Measurements from ENCODE around the gene ADCY3. TPM values are rescaled to one million over a fixed set of nuclear protein-coding genes. Genes with fewer than 3 reads are reported as not detected.

The ADCY3 gene
- total RNA-seq (10 to 100 TPM; 21.4 to 35.6 (median 32.8) TPM), total RNA-seq (16.5 to 82.3 (median 28.1) reads per million in 29 experiments)
- 25.5 TPM for total RNA-seq (2013)

- under 1% methylated on average over 98 of the region's 103 CpGs for WGBS (ENCODE audit: insufficient coverage)
- CTCF ChIA-PET = interaction anchor here (0.5 to 0.7 kb wide), 2 partner anchors 931 to 1339 kb away, joined by 3 to 6 read pairs; no protein-coding TSS in a partner anchor
- no peaks in the 10 kb centered on the region for H3K27me3 Mint-ChIP-seq
Measured at GRCh38 chr2:24920098-24920808, at the start of gene ADCY3. Gene ADCY3 (minus strand): TSS chr2:24920237. CDS start chr2:24918987, 1,250 bp downstream.

DNA sequence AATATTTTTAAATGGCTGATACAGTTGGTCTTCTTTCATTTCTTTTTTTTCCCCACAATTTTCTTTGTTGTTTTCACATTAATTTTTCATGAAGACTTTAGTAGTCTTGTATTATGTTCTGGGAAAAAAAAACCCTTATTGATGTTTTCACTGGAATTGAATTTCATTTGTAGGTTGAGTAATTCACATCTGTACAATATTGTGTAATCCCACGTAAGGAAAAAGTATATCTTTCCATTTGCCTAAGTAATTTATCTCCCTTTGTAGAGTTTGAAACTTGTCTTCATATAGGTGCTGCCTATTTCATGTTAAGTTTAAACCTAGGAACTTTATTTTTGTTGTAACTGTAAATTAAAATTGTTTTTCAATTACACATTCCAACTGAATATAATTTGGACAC lies 49.7 kb upstream of the ADCY3 start:
- H3K27me3 ChIP-seq (replicated peaks in 1 of 2; ENCODE audit: control insufficient read depth in 2 of 2, extremely low read depth in 1 of 2, insufficient read depth in 2 of 2, low read length in 1 of 2) = no peaks in the 10 kb centered on the region
- no peak for DNase-seq
- no peaks in the 10 kb centered on the region for H3K9me3 ChIP-seq
- H3K27ac Mint-ChIP-seq = no peak overlapping the region
- no peaks in the 10 kb centered on the region for H3K9me3 Mint-ChIP-seq
- ATAC-seq (replicated peaks in 1 of 4) = no peak
- H3K4me3 ChIP-seq (ENCODE audit: control insufficient read depth in 1 of 2, extremely low read depth in 1 of 2, low read length in 1 of 2) = no peak overlapping the region
- CTCF ChIA-PET = interaction anchor here in 1 of 2 donors (0.7 kb wide), 1 partner anchor 49 kb away, joined by 3 read pairs; no protein-coding TSS in a partner anchor
- POLR2A ChIA-PET = interaction anchor here in 1 of 2 donors (0.6 kb wide), 1 partner anchor 11 kb away, joined by 6 read pairs; no protein-coding TSS in a partner anchor
- no peak overlapping the region for H3K27ac ChIP-seq (ENCODE audit: low read length)
- peaks cover 18 to 24% (median 22%) of the 10 kb centered on the region in 3 donors for H3K4me1 Mint-ChIP-seq
- H3K36me3 ChIP-seq (ENCODE audit: control insufficient read depth in 2 of 2, extremely low read depth in 1 of 2, insufficient read depth in 1 of 2, low read length in 1 of 2) = peaks cover 0 to 12% of the 10 kb centered on the region in 2 donors
- no peaks in the 10 kb centered on the region for H3K27me3 Mint-ChIP-seq
- peaks cover 15 to 17% of the 10 kb centered on the region in 2 experiments for H3K4me1 ChIP-seq (ENCODE audit: control insufficient read depth in 1 of 2, extremely low read depth in 1 of 2, insufficient read depth in 2 of 2, low read length in 2 of 2)
- H3K4me3 Mint-ChIP-seq = no peak overlapping the region
- H3K36me3 Mint-ChIP-seq = peaks cover 19% of the 10 kb centered on the region
- no CpG with 5 or more reads among the region's 1 CpG for WGBS (ENCODE audit: insufficient coverage)

More at GRCh38 chr2:24920098-24920808, at the start of gene ADCY3:
- Mint-ChIP-seq H3K36me3 (no peaks in the 10 kb centered on the region), H3K27ac (peak within 1 kb of the TSS; percentile 76 to 82), H3K4me3 (peak within 1 kb of the TSS; percentile 82 to 88 (median 86)), H3K9me3 (no peaks in the 10 kb centered on the region), H3K4me1 (peaks cover 28 to 42% (median 37%) of the 10 kb centered on the region in 3 donors)
- peaks cover 12 to 39% of the 10 kb centered on the region in 2 experiments for H3K4me1 ChIP-seq (ENCODE audit: control insufficient read depth in 1 of 2, extremely low read depth in 1 of 2, insufficient read depth in 2 of 2, low read length in 2 of 2)
- POLR2A ChIA-PET = interaction anchor here in 1 of 2 donors (0.6 to 0.7 kb wide), 2 partner anchors 32 to 602 kb away, joined by 4 to 5 read pairs; no protein-coding TSS in a partner anchor
- peaks cover 0 to 7% of the 10 kb centered on the region in 2 experiments for H3K27me3 ChIP-seq (replicated peaks in 1 of 2; ENCODE audit: control insufficient read depth in 2 of 2, extremely low read depth in 1 of 2, insufficient read depth in 2 of 2, low read length in 1 of 2)
- H3K27ac ChIP-seq (ENCODE audit: low read length) = peak within 1 kb of the TSS; percentile 16
- H3K9me3 ChIP-seq = no peaks in the 10 kb centered on the region
- H3K4me3 ChIP-seq (ENCODE audit: control insufficient read depth in 1 of 2, extremely low read depth in 1 of 2, low read length in 1 of 2) = peak within 1 kb of the TSS; percentile 59 to 83
- ATAC-seq (replicated peaks in 1 of 4) (peak; percentile 73 to 75 (median 74)), DNase-seq (peak; percentile 20 to 75 (median 44))
- H3K36me3 ChIP-seq (ENCODE audit: control insufficient read depth in 2 of 2, extremely low read depth in 1 of 2, insufficient read depth in 1 of 2, low read length in 1 of 2) = no peaks in the 10 kb centered on the region

- Histone ChIP-seq H3K36me3 (ENCODE audit: control insufficient read depth in 2 of 2, extremely low read depth in 1 of 2, insufficient read depth in 1 of 2, low read length in 1 of 2) (peaks cover 6 to 49% of the 10 kb centered on the region in 2 donors), H3K4me1 (ENCODE audit: control insufficient read depth in 1 of 2, extremely low read depth in 1 of 2, insufficient read depth in 2 of 2, low read length in 2 of 2) (no peaks in the 10 kb centered on the region), H3K9me3 (no peaks in the 10 kb centered on the region), H3K27ac (ENCODE audit: low read length) (no peak overlapping the region), H3K4me3 (ENCODE audit: control insufficient read depth in 1 of 2, extremely low read depth in 1 of 2, low read length in 1 of 2) (no peak overlapping the region), H3K27me3 (replicated peaks in 1 of 2; ENCODE audit: control insufficient read depth in 2 of 2, extremely low read depth in 1 of 2, insufficient read depth in 2 of 2, low read length in 1 of 2) (no peaks in the 10 kb centered on the region)
- WGBS (ENCODE audit: insufficient coverage) = no CpG with 5 or more reads among the region's 1 CpG
- H3K27me3 Mint-ChIP-seq = no peaks in the 10 kb centered on the region
- CTCF ChIA-PET = interaction anchor here in 1 of 2 donors (1.0 kb wide), 1 partner anchor 14 kb away, joined by 3 read pairs; no protein-coding TSS in a partner anchor
- H3K9me3 Mint-ChIP-seq = no peaks in the 10 kb centered on the region
- ATAC-seq (replicated peaks in 1 of 4) (no peak), DNase-seq (no peak)
- peaks cover 82% of the 10 kb centered on the region for H3K36me3 Mint-ChIP-seq
- peaks cover 9 to 24% (median 12%) of the 10 kb centered on the region in 3 donors for H3K4me1 Mint-ChIP-seq
- no peak overlapping the region for H3K4me3 Mint-ChIP-seq
- no peak overlapping the region for H3K27ac Mint-ChIP-seq
- POLR2A ChIA-PET = no interaction called here
Measured at GRCh38 chr2:24961903-24962302, 41.9 kb upstream of the ADCY3 start.

DNA sequence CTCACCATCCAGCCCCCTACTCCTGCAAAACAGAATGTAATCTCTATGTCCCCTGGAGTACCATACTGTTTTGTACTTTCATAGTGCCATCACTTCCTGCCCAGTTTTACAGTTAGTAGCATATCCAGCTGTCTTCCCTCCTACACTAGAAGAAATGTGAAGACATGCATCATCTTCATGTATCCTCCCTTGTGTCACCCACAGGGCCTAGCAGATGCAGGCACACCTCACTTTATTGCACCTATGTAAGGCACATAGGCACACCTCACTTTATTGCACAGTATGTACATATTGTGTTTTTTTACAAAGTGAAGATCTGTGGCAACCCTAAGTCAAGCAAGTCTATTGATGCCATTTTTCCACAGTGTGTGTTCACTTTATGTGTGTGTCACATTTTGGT lies 39.7 kb upstream of the ADCY3 start:
- Mint-ChIP-seq H3K27ac (no peak overlapping the region), H3K36me3 (peaks cover 91% of the 10 kb centered on the region), H3K4me3 (no peak overlapping the region), H3K9me3 (peaks cover 9 to 12% (median 10%) of the 10 kb centered on the region in 3 donors), H3K4me1 (peaks cover 9 to 24% (median 12%) of the 10 kb centered on the region in 3 donors), H3K27me3 (no peaks in the 10 kb centered on the region)
- H3K27ac ChIP-seq (ENCODE audit: low read length) = no peak overlapping the region
- CTCF ChIA-PET = no interaction called here
- H3K4me1 ChIP-seq (ENCODE audit: control insufficient read depth in 1 of 2, extremely low read depth in 1 of 2, insufficient read depth in 2 of 2, low read length in 2 of 2) = no peaks in the 10 kb centered on the region
- H3K4me3 ChIP-seq (ENCODE audit: control insufficient read depth in 1 of 2, extremely low read depth in 1 of 2, low read length in 1 of 2) = no peak overlapping the region
- POLR2A ChIA-PET = interaction anchor here in 1 of 2 donors (0.6 kb wide), 1 partner anchor 616 kb away, joined by 5 read pairs; no protein-coding TSS in a partner anchor
- peaks cover 11 to 58% of the 10 kb centered on the region in 2 donors for H3K36me3 ChIP-seq (ENCODE audit: control insufficient read depth in 2 of 2, extremely low read depth in 1 of 2, insufficient read depth in 1 of 2, low read length in 1 of 2)
- DNase-seq = no peak
- H3K27me3 ChIP-seq (replicated peaks in 1 of 2; ENCODE audit: control insufficient read depth in 2 of 2, extremely low read depth in 1 of 2, insufficient read depth in 2 of 2, low read length in 1 of 2) = no peaks in the 10 kb centered on the region
- ATAC-seq (replicated peaks in 1 of 4) = no peak
- H3K9me3 ChIP-seq = peaks cover 11% of the 10 kb centered on the region

- no peaks in the 10 kb centered on the region for H3K27me3 ChIP-seq (replicated peaks in 1 of 2; ENCODE audit: control insufficient read depth in 2 of 2, extremely low read depth in 1 of 2, insufficient read depth in 2 of 2, low read length in 1 of 2)
- no peaks in the 10 kb centered on the region for H3K27me3 Mint-ChIP-seq
- no CpG with 5 or more reads among the region's 3 CpGs for WGBS (ENCODE audit: insufficient coverage)
- H3K4me3 ChIP-seq (ENCODE audit: control insufficient read depth in 1 of 2, extremely low read depth in 1 of 2, low read length in 1 of 2) = no peak overlapping the region
- ChIA-PET CTCF (no interaction called here), POLR2A (no interaction called here)
- H3K27ac Mint-ChIP-seq = no peak overlapping the region
- ATAC-seq (replicated peaks in 1 of 4) = no peak
- peaks cover 9 to 12% (median 10%) of the 10 kb centered on the region in 3 donors for H3K9me3 Mint-ChIP-seq
- H3K36me3 Mint-ChIP-seq = peaks cover 92% of the 10 kb centered on the region
- no peak overlapping the region for H3K27ac ChIP-seq (ENCODE audit: low read length)
- no peak for DNase-seq
- peaks cover 11% of the 10 kb centered on the region for H3K9me3 ChIP-seq
- H3K36me3 ChIP-seq (ENCODE audit: control insufficient read depth in 2 of 2, extremely low read depth in 1 of 2, insufficient read depth in 1 of 2, low read length in 1 of 2) = peaks cover 11 to 68% of the 10 kb centered on the region in 2 donors
- H3K4me3 Mint-ChIP-seq = no peak overlapping the region
- H3K4me1 Mint-ChIP-seq = peaks cover 7 to 24% (median 12%) of the 10 kb centered on the region in 3 donors
- no peaks in the 10 kb centered on the region for H3K4me1 ChIP-seq (ENCODE audit: control insufficient read depth in 1 of 2, extremely low read depth in 1 of 2, insufficient read depth in 2 of 2, low read length in 2 of 2)
Measured at GRCh38 chr2:24958411-24958935, 38.4 kb upstream of the ADCY3 start.

GRCh38 chr2:24957976-24958375 lies 37.9 kb upstream of the ADCY3 start:
- Histone ChIP-seq H3K27ac (ENCODE audit: low read length) (no peak overlapping the region), H3K4me1 (ENCODE audit: control insufficient read depth in 1 of 2, extremely low read depth in 1 of 2, insufficient read depth in 2 of 2, low read length in 2 of 2) (no peaks in the 10 kb centered on the region), H3K36me3 (ENCODE audit: control insufficient read depth in 2 of 2, extremely low read depth in 1 of 2, insufficient read depth in 1 of 2, low read length in 1 of 2) (peaks cover 11 to 63% of the 10 kb centered on the region in 2 donors), H3K4me3 (ENCODE audit: control insufficient read depth in 1 of 2, extremely low read depth in 1 of 2, low read length in 1 of 2) (no peak overlapping the region), H3K9me3 (peaks cover 11% of the 10 kb centered on the region), H3K27me3 (replicated peaks in 1 of 2; ENCODE audit: control insufficient read depth in 2 of 2, extremely low read depth in 1 of 2, insufficient read depth in 2 of 2, low read length in 1 of 2) (no peaks in the 10 kb centered on the region)
- H3K36me3 Mint-ChIP-seq = peaks cover 91% of the 10 kb centered on the region
- ATAC-seq (replicated peaks in 1 of 4) (no peak), DNase-seq (no peak)
- WGBS (ENCODE audit: insufficient coverage) = no CpG with 5 or more reads among the region's 2 CpGs
- no peak overlapping the region for H3K27ac Mint-ChIP-seq
- peaks cover 7 to 24% (median 12%) of the 10 kb centered on the region in 3 donors for H3K4me1 Mint-ChIP-seq
- H3K4me3 Mint-ChIP-seq = no peak overlapping the region
- ChIA-PET CTCF (no interaction called here), POLR2A (no interaction called here)
- no peaks in the 10 kb centered on the region for H3K27me3 Mint-ChIP-seq
- H3K9me3 Mint-ChIP-seq = peaks cover 9 to 12% (median 10%) of the 10 kb centered on the region in 3 donors
